ENCODE data around the gene SPATA9.

DNA sequence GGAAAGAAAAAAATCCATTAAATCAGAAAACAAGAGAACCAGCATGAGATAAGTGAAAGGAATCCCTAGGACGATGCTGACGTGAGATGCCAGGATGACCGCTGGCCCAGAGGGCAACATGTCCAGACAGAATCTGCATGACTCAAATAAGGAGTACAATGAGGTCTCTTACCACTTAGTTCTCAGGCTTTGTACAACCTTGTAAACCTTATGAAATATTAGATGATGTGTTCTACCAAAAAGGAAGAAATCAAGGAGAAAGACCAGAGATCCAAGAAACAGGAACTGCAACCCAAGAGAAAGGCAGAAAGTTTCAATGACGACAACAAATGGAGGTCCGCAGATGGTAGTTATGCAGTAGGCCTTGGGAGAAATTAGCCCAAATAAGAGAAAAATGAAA lies 65.7 kb downstream of the SPATA9 start:
- TF ChIP-seq CTCF (conservative IDR thresholded peaks at IDR 0.05): no peak
- no peak for TF ChIP-seq ZFX (IDR thresholded peaks at IDR 0.05)
